Endometrial microvascular endothelial cells (primary cell): ENCODE data around the gene FOXK1. TPM values are rescaled to one million over a fixed set of nuclear protein-coding genes. Genes with fewer than 3 reads are reported as not detected.
"Not testable (repeated sequence)": the region's sequence is repeated elsewhere in the genome, so short reads cannot be mapped to it uniquely, and the experiment has no call there.

Experiments
- in situ Hi-C: cut with HindIII; loops from 2 replicates; pipeline ENCODE4 v1.10.0; 2017; ENCODE audit warnings: low sequenced_read_pairs, low pct_unique_long_range_greater_than_20kb; ENCODE audit errors: inconsistent ontology term
- total RNA-seq: library from RNA; depleted of rRNA; stranded (reverse); fragments of >200 nt; gene quantifications from one replicate; pipeline ENCODE4 v1.2.3, GENCODE V29; 2015; ENCODE audit errors: inconsistent ontology term

Gene FOXK1
- total RNA-seq, 1 donor from 2014 or later = 34.0 TPM

GRCh38 chr7:4789194-4790077 is 107.3 kb downstream of the FOXK1 start:
- in situ Hi-C loops = no loop called here

GRCh38 chr7:4790078-4790465 is 108.0 kb downstream of the FOXK1 start:
- in situ Hi-C loops = no loop called here

GRCh38 chr7:4790516-4790991 is 108.5 kb downstream of the FOXK1 start:
- in situ Hi-C loops = no loop called here

DNA sequence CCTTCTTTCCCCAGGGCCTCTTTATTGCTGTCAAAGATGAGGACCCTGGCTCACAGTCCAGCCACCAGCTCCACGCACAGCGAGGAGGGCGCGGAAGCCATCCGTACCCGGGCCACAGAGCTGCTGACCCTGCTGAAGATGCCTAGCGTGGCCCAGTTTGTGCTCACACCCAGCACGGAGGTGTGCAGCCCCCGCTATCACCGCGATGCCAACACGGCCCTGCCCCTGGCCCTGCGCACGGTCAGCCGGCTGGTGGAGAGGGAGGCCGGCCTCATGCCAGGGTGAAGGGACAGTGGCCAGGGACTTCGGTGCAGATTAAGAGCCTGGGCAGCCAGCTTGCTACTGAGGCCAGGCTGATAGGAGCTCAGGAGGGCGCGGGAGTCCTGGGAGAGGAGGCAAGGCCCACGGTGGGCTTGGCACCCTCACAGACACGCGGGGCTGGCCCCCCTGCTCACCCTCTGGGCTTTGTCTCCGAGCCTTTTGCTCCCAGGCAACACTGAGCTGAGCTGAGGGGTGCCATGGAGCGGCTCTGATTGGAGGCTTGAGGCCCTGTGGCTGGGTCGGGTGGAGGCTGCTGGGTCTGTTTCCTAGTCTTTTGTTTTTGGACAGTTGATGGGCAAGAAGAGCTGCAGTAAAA is 109.1 kb downstream of the FOXK1 start:
- in situ Hi-C loops = no loop called here

- in situ Hi-C loops = no loop called here
Measured at GRCh38 chr7:4791738-4792536, 109.8 kb downstream of the FOXK1 start.

DNA sequence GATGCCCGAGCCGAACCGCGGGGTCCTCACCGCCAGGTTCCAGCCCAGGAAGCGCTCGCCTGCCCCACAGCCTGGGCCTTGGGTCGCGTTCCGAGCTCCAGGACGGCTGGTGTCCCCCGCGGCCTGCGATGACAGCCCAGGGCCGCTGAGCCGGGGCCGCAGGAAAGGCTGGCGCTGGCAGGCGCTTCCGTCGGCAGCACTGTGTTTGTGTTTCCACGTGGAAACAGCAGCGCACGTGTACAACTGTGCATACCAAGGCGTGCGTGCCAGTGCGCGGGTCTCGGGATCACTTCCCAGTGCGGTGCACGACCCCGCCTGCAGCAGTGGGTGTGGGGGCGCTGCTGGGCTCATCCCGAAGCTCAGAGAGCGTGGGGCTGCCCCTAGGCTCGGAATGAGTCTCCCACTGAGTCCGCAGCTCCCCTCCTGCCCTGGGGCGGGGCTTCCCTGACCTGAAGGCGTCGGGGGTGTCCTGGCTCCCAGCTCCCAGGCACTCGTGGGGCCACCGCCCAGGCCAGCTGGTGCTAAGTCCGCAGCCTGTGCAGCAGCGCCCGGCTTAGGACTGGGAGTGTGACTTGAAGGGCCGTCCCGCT is 110.5 kb downstream of the FOXK1 start:
- in situ Hi-C loops = no loop called here

DNA sequence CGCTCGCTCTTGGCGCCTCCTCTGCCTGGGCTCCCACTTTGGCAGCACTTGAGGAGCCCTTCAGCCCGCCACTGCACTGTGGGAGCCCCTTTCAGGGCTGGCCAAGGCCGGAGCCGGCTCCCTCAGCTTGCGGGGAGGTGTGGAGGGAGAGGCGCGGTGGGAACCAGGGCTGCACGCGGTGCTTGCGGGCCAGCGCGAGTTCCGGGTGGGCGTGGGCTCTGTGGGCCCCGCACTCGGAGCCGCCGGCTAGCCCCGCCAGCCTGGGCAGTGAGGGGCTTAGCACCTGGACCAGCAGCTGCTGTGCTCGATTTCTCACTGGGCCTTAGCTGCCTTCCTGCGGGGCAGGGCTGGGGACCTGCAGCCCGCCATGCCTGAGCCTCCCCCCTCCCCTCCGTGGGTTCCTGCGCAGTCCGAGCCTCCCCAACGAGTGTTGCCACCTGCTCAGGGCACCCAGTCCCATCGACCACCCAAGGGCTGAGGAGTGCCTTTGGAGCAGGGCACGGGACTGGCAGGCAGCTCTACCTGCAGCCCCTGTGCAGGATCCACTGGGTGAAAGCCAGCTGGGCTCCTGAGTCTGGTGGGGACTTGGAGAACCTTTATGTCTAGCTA is 111.4 kb downstream of the FOXK1 start:
- in situ Hi-C loops = not testable (repeated sequence)

DNA sequence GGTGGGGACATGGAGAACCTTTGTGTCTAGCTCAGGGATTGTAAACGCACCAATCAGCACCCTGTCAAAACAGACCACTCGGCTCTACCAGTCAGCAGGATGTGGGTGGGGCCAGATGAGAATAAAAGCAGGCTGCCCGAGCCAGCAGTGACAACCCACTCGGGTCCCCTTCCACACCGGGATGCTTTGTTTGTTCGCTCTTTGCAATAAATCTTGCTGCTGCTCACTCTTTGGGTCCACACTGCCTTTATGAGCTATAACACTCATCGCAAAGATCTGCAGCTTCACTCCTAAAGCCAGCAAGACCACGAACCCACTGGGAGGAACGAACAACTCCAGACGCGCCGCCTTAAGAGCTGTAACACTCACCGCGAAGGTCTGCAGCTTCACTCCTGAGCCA is 112.1 kb downstream of the FOXK1 start:
- in situ Hi-C loops = not testable (repeated sequence)

- in situ Hi-C loops = no loop called here
Measured at GRCh38 chr7:4794591-4795350, 112.7 kb downstream of the FOXK1 start.

GRCh38 chr7:4796453-4796852 is 114.4 kb downstream of the FOXK1 start:
- in situ Hi-C loops = no loop called here

DNA sequence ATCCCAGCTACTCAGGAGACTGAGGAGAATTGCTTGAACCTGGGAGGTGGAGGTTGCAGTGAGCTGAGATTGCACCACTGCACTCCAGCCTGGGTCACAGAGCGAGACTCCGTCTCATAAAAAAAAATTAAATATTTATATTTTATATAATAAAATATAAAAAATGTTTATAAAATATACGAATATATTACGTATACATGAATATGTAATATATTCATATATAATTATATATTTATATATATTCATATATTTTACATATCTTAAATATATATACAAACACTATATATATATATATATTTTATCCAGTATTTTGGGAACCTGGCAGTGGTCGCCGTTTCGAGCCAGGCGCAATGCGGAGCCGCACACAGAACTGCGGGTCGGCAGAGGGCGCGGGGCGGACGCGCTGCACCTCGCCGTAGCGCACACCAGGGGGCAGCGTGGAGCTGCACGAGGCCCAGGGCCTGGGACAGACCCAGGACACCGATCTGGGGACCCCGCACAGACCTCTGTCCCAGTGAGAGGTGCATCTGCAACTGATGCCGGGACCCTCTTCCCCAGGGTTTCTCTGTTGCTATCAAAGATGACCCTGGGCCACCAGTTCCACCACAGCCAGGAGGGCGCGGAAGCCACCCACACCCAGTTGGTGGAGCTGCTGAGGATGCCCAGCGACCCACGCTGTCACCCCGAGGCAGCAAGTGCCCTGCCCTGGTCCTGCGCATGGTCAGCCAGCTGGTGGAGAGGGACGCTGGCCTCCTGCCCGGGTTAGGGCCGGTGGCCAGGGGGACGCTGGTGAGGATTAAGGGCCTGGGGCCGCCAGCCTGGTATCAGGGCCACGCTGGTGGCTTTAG is 116.0 kb downstream of the FOXK1 start:
- in situ Hi-C loops = no loop called here

DNA sequence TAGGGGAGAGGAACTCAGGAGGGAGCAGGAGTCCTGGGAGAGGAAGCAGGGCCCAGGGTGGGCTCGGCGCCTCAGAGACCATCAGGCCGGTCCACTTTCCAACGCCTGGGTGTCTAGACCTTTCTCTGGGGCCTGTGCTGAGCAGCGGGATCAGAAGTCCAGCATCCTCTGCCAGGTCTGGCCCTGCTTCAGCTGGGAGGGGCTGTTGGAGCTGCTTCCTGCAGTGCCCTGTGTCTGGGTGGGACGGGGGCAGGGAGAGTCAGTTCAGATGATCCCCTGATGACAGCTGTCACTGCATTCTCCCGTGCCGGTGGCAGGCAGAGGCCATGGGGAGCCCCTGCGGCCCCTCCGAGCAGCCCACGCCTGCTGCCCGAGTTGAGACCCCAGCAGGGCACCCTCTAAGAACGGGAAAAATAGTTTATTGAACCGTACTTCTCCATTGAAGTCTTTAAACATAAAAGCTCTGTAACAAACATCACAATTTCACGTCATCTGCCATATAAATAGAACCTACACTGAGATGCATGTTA is 116.7 kb downstream of the FOXK1 start:
- in situ Hi-C loops = no loop called here

GRCh38 chr7:4799508-4800268 is 117.6 kb downstream of the FOXK1 start:
- in situ Hi-C loops = no loop called here

GRCh38 chr7:4800487-4800886 is 118.4 kb downstream of the FOXK1 start:
- in situ Hi-C loops = no loop called here

DNA sequence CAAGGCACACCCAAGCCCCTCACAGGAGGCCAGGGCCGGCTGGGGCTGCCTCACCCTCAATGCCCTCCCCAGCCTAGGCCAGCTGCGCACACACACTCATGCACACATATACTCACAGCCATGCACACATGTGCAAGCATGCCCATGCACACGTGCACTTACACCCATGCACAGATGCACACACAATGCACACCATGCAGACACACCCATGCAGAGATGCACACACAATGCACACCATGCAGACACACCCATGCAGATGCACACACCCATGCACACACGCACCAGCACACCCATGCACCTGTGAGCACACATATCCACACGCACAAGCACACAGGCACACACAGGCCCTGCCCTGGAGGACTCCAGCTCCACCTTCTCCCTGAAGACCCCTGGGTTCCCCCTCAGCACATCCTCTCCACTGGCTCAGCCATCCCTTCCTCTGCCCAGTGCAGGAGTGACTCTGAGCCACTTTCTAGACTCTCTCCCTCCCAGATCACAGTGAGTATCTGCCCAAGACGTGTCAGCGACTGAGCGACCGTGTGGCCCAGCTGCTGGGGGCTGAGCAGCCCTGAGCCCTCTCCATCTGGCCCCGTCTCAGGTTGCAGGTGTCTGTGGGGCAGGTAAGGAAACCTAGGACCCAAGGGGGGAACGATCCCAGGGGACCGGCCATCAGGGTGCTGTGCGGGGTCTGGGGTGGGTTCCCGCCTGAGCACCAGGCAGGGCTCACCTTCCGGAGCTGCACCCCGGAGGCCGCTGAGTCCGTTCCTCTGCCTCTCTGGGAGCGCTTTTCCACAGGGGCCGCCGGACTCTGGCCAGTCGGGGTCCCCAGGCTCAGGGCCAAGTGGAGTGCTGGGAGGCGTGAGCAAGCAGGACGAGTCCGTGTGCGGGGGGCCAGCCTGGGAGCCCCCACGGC is 119.1 kb downstream of the FOXK1 start:
- in situ Hi-C loops = no loop called here
